ENCODE measurements around the gene RAB40C. TPM values are rescaled to one million over a fixed set of nuclear protein-coding genes. Genes with fewer than 3 reads are reported as not detected.

RAB40C gene
- total and polyA plus RNA-seq, 9 of the 15 experiments (the other 6 are each of a cell fraction or from before 2014, with no cell fraction given), result 0.17 to 23.4 (median 8.7) TPM

GRCh38 chr16:603933-604332, 14.1 kb downstream of the RAB40C start (continued):
- TF ChIP-seq ARID3A (IDR thresholded peaks at IDR 0.05; ENCODE audit: borderline replicate concordance, low read depth, low read length), result no peak
- no peak for TF ChIP-seq CBX3 (IDR thresholded peaks at IDR 0.05; ENCODE audit: borderline replicate concordance in 1 of 2, low read length in 2 of 2)
- no peak for TF ChIP-seq KLF13 (tag; IDR thresholded peaks at IDR 0.05; ENCODE audit: borderline replicate concordance, low read depth)
- TF ChIP-seq E2F6 (IDR thresholded peaks at IDR 0.05; ENCODE audit: borderline replicate concordance in 1 of 2, extremely low read depth in 1 of 2, insufficient read depth in 1 of 2, insufficient read length in 1 of 2, low read depth in 1 of 2, low read length in 1 of 2, poor library complexity in 1 of 2, severe bottlenecking in 1 of 2), result no peak
- no peak for TF ChIP-seq E2F8 (IDR thresholded peaks at IDR 0.05; ENCODE audit: low read depth, partially characterized antibody)
- TF ChIP-seq MNT (conservative IDR thresholded peaks at IDR 0.05), result no peak
